Ureter (tissue), 1 donor: Measurements from ENCODE around the gene TMEM150A. TPM values are rescaled to one million over a fixed set of nuclear protein-coding genes. Genes with fewer than 3 reads are reported as not detected.
"Not testable (repeated sequence)": the region's sequence is repeated elsewhere in the genome, so short reads cannot be mapped to it uniquely, and the experiment has no call there.

Experiments
- DNase-seq: peaks from one replicate; pipeline ENCODE4 v3.0.0-alpha.2; 2020; ENCODE audit warnings: low spot score
- total RNA-seq: library from RNA; stranded (reverse); gene quantifications from one replicate; pipeline ENCODE4 v1.2.4, GENCODE V29; 2023
- donor health status: DM: yes; HTN: yes; CAD: no.

The TMEM150A gene
- total RNA-seq: 19.5 TPM

GRCh38 chr2:85602476-85603234 lies at the start of gene TMEM150A:
TSS of gene TMEM150A (minus strand) at chr2:85602698. CDS start at chr2:85601948, 750 bp downstream.
- peak; percentile 94 for DNase-seq

DNA sequence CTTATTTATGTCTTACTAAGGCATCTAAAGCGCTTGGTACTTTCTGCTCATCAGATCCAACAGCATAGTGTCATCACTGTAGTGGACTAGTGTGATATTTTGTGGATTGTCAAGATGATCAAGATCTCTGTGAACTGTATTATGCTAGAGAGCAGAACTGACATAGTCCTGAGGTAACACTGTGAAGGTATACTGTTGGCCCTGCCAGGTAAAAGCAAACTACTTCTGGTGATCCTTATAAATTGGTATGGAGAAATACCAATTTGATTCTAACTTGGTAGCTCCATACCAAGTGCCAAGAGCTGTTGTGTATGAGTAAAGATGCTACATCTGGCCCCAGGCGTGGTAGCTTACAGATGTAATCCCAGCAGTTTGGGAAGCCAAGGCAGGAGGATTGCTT lies 49.6 kb upstream of the TMEM150A start:
- DNase-seq: no peak

- DNase-seq: no peak
Measured at GRCh38 chr2:85651097-85651496, 48.6 kb upstream of the TMEM150A start.

DNA sequence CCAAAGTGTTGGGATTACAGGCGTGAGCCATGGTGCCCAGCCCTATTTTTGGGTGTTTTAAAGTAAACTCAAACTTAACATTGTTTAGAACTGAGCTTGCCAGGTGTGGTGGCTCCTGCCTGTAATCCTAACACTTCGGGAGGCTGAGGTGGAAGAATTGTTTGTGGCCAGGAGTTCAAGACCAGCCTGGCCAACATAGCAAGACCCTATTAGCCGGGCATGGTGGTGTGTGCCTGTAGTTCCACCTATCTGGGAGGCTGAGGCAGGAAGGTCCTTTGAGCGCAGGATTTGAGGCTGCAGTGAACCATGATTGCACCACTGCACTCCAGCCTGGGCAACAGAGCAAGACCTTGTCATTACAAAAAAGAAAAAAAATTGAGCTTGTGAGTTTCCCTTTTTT lies 48.0 kb upstream of the TMEM150A start:
- no peak for DNase-seq

DNA sequence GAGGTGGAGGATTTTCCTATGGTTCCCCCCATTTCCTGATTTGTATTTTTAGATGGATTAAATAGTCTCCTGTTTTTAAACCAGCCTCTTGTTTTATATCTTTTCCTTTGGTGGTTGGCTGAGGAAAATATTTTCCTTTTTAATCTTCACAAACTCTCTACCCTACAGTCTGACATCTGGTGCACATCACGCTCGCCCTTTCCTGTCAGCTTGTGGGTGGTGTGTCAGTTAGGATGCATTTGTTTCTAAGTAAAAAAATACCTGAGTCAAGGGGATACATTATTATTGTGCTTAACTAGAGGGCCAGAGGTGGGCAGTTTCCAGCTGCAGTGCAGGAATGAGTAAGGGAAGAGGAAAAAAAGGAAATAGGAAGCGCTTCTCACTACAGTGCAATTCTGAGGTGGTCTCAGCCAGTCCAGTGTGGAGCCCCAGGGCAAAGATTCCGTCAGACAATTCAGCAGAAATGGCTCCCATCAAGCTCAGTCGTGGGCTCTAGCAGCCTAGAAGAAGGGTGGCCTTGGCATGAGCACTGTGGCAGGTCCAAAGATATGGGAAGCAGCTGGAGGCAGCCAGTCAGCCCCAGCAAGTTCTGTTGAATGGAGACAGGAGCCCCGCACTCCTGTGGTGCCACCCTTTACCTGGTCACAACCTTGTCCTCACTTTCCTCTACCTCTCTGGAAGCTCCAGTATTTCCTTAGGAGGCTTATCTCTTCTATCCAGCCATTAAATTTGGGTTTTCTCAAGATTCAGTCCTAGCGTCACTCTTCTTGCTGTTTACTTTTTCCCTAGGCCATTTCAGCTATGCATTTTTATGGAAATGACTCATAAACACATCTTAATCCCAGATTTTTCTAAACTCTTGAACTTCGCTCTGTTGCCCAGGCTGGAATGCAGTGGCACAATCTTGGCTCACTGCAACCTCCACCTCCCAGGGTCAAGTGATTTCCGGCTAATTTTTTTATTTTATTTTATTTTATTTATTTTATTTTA lies 47.0 kb upstream of the TMEM150A start:
- no peak for DNase-seq

- no peak for DNase-seq
Measured at GRCh38 chr2:85648619-85649018, 46.1 kb upstream of the TMEM150A start.

- no peak for DNase-seq
Measured at GRCh38 chr2:85647823-85648526, 45.5 kb upstream of the TMEM150A start.

DNA sequence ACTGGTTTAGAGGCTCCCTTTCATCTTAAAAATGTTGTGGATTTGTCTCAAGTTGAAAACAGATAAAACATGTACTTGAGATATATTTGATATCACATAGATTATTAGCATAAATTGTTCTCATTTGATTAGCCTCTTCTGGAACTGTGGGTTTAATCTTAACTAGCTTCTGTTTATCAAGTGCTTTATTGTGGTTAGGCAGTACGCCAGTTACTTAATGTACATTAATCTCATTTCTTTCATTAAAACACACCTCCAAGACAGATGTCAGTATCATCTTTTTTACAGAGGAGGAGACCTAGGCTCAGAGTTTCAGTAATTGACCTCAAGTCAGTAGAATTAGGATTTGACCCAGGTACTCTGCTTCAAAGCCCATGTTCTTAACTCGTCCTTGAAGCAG lies 43.7 kb upstream of the TMEM150A start:
- no peak for DNase-seq

DNA sequence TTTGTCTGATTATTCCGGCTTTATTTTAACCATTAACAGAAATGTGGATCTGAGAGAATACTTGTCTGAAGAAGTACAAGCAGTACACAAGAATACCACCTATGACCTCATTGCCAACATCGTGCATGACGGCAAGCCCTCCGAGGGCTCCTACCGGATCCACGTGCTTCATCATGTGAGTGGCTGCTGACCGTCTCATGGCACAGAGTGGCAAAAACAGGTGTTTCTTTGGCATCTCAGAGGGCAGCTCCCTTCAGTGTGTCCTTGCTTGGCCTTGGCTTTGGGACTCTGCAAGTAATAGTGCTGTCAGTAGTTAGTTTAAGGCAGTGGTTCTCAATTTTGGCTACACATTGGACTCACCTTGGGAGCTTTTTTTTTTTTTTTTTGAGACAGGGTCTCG lies 42.4 kb upstream of the TMEM150A start:
- DNase-seq: no peak

- no peak for DNase-seq
Measured at GRCh38 chr2:85642725-85643124, 40.2 kb upstream of the TMEM150A start.

DNA sequence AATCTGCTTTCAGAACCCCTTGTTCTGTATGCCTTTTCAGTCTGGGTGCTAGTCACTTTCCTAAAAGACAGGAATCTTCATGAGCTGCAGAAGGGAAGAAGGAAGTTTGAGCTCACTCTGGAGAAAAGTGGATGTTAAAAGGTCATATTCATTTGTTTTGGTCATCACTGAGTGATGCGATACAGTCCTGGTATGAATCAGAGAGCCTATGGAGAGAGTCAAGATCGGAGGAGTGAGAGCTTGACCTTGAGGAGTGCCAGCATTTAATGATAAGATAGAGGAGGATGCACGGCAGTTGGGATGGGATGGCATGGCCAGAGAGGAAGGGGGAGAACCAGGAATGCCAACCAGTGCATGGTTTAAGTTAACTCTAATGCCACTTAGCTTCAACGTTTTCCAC lies 33.1 kb upstream of the TMEM150A start:
- DNase-seq: no peak

GRCh38 chr2:85635011-85635410 lies 32.5 kb upstream of the TMEM150A start:
- DNase-seq: no peak

DNA sequence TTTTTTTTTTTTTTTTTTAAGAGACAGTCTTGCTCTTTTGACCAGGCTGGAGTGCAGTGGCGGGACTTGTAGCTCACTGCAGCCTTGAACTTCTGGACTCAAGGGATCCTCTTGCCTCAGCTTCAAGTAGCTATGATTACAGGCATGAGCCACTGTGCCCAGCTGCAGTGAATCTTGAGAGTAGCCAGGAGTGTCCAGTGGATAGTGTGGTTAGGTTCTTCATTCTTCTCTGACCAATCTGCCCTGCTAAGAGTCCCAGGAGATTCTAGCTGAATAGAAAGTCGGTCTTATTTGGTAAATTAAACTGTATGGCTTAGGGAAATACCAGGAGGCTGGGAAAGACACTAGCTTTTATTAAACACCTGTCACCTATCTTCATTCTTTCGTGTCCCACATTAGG lies 28.8 kb upstream of the TMEM150A start:
- no peak for DNase-seq

- DNase-seq: no peak
Measured at GRCh38 chr2:85628658-85629057, 26.2 kb upstream of the TMEM150A start.

GRCh38 chr2:85623991-85624390 lies 21.5 kb upstream of the TMEM150A start:
- DNase-seq: no peak

GRCh38 chr2:85621338-85621737 lies 18.8 kb upstream of the TMEM150A start:
- no peak for DNase-seq

DNA sequence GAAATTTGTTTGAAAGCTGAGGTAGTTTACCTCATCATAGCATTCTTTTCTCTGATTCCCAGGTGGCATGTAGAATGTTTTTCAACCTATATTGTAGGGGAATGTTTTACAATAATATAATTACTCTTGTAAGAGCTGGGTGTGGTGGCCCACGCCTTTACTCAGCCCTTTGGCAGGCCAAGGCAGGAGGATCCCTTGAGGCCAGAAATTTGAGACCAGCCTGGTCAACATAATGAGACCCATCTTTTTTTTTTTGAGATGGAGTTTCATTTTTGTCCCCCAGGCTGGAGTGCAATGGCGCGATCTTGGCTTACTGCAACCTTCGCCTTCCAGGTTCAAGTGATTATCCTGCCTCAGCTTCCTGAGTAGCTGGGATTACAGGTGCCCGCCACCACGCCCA lies 17.1 kb upstream of the TMEM150A start:
- DNase-seq: no peak

GRCh38 chr2:85617723-85618122 lies 15.2 kb upstream of the TMEM150A start:
- not testable (repeated sequence) for DNase-seq

DNA sequence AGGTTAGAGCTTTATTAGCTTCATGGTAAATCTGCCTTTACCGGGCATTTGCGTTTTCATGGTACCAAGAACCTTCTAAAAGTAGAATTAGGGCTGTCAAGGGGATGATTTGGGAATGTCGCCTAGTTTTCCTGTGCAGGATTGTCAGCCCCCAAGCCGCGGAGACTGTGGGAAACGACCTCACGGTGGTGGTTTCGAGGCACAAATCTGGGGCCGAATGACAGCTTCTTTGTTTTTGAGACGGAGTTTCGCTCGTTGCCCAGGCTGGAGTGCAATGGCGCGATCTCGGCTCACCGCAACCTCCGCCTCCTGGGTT lies 12.9 kb upstream of the TMEM150A start:
- DNase-seq: no peak

DNA sequence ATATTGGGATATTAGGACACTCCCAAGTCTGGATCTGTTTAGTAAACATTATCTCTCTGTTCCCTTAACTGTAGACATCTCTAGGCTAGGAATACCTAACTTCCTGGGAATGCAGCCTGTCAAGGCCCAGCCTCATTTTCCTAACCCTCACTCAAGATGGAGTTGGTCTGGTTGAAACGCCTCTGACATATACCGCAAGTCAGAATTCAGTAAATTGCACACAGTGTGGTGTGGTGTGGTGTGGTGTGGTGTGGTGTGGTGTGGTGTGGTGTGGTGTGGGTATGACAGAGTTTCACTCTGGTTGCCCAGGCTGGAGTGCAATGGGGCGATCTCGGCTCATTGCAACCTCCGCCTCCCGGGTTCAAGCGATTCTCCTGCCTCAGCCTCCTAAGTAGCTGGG lies 12.3 kb upstream of the TMEM150A start:
- DNase-seq: not testable (repeated sequence)

GRCh38 chr2:85613717-85614515 lies 11.4 kb upstream of the TMEM150A start:
- no peak for DNase-seq
